KMS-11 (cell line): ENCODE results near the gene SLC27A1.

Source experiments
- H2AFZ ChIP-seq: fragments of 200-600 bp; sonication (generic); 2 replicates; pipeline ENCODE4 v1.6.1; 2016; ENCODE audit warnings: antibody characterized with exemption, mixed run types, low read depth
- H3K27ac ChIP-seq: fragments of 200-600 bp; sonication (generic); 2 replicates; pipeline ENCODE4 v1.6.1; 2016; ENCODE audit warnings: mild to moderate bottlenecking, mixed run types
- H3K27me3 ChIP-seq: fragments of 200-600 bp; sonication (generic); 2 replicates; pipeline ENCODE4 v1.6.1; 2017; ENCODE audit warnings: mild to moderate bottlenecking, low read depth, mixed run types, moderate library complexity; ENCODE audit not compliant: insufficient read depth
- H3K36me3 ChIP-seq: fragments of 200-600 bp; sonication (generic); 2 replicates; pipeline ENCODE4 v1.6.1; 2017; ENCODE audit warnings: mild to moderate bottlenecking, mixed run types; ENCODE audit not compliant: insufficient read depth
- H3K4me1 ChIP-seq: fragments of 200-600 bp; sonication (generic); 2 replicates; pipeline ENCODE4 v1.6.1; 2016; ENCODE audit warnings: mild to moderate bottlenecking, low read depth, mixed run types; ENCODE audit not compliant: poor library complexity, severe bottlenecking
- H3K4me2 ChIP-seq: fragments of 200-600 bp; sonication (generic); 2 replicates; pipeline ENCODE4 v1.7.0; 2016; ENCODE audit warnings: mild to moderate bottlenecking, mixed run types
- H3K4me3 ChIP-seq: fragments of 200-600 bp; sonication (generic); IDR thresholded peaks from 2 replicates; pipeline ENCODE4 v1.6.1; 2017; ENCODE audit warnings: low read depth, low read length, mixed read lengths; ENCODE audit not compliant: insufficient read depth
- H3K79me2 ChIP-seq: fragments of 200-600 bp; sonication (generic); 2 replicates; pipeline ENCODE4 v1.6.1; 2016; ENCODE audit warnings: low read depth, mixed run types; ENCODE audit not compliant: insufficient read depth
- H3K9ac ChIP-seq: fragments of 200-600 bp; sonication (generic); 2 replicates; pipeline ENCODE4 v1.6.1; 2016; ENCODE audit warnings: mild to moderate bottlenecking, mixed run types
- H4K20me1 ChIP-seq: fragments of 200-600 bp; sonication (generic); 2 replicates; pipeline ENCODE4 v1.6.1; 2016; ENCODE audit warnings: mild to moderate bottlenecking, mixed run types; ENCODE audit not compliant: insufficient read depth
- TF ChIP-seq, protein P1 (sequence below): fragments of 200-600 bp; sonication (generic); conservative IDR thresholded peaks from 2 replicates; pipeline ENCODE4 v1.6.1; 2017; ENCODE audit warnings: low read depth, mild to moderate bottlenecking, antibody characterized with exemption, low read length, moderate library complexity, mixed read lengths

SLC27A1 gene

DNA sequence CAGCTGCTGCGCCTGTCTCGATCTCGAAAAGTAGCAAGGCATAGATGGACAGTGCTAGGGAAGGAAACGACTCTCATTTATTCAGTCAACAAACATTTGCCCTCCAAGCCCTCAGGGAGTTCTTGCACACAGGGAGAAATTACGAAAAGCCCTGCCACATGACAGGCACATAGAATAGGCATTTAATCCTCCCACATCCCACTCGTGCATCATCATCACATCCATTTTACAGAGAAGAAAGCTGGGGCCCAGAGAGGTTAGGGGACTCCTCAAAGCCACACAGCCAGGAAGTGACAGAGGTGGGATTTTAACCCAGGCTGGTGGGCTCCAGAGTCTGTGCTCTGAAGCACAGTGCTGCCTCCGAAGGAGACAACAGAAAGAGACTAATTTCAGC, 33.5 kb upstream of the SLC27A1 start:
- TF ChIP-seq, protein P1, sequence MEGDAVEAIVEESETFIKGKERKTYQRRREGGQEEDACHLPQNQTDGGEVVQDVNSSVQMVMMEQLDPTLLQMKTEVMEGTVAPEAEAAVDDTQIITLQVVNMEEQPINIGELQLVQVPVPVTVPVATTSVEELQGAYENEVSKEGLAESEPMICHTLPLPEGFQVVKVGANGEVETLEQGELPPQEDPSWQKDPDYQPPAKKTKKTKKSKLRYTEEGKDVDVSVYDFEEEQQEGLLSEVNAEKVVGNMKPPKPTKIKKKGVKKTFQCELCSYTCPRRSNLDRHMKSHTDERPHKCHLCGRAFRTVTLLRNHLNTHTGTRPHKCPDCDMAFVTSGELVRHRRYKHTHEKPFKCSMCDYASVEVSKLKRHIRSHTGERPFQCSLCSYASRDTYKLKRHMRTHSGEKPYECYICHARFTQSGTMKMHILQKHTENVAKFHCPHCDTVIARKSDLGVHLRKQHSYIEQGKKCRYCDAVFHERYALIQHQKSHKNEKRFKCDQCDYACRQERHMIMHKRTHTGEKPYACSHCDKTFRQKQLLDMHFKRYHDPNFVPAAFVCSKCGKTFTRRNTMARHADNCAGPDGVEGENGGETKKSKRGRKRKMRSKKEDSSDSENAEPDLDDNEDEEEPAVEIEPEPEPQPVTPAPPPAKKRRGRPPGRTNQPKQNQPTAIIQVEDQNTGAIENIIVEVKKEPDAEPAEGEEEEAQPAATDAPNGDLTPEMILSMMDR = no peak
- no peaks in the 10 kb centered on the region for H3K4me1 ChIP-seq

DNA sequence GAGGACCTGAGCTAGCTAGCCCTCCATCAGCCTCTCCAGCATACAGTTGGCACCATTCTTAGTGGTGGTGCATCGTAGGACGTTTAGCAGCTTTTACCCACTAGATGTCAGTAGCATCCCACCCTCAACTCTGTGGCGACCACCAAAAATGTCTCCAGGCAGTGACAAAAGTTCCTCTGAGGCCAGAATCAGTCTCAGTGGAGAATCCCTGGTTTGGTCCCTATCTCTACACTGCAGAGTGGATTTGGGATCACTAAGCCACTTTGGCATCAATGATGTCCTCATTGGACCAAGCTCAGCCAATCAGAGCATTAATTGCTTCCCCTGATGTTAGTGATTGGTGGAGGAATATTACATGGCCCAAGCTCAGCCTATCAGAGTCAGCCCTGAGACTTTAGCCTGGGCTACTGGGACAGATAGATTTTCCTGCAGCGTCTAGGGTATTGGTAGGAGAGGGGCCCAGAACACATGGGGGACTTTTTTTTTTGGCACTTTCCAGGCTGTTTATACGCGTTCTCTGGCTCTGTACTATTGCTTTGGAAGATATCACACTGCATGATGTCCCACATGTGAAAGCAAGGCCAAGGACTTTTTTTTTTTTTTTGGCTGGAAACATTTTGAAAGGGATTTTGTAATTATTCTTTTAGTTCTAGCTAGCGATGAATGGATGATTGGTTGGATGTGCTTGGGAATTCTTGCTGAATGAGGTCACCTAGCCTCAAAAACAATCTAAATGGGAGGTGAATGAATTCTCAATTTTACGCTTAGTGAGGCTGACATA, 28.9 kb upstream of the SLC27A1 start:
- no peaks in the 10 kb centered on the region for H4K20me1 ChIP-seq
- no peak overlapping the region for H3K27ac ChIP-seq
- H3K27me3 ChIP-seq = peaks cover 19% of the 10 kb centered on the region
- no peak overlapping the region for H3K4me2 ChIP-seq
- no peaks in the 10 kb centered on the region for H3K36me3 ChIP-seq
- H2AFZ ChIP-seq = no peak overlapping the region
- H3K4me3 ChIP-seq = no peak overlapping the region
- H3K9ac ChIP-seq = no peak overlapping the region
- no peaks in the 10 kb centered on the region for H3K79me2 ChIP-seq
- H3K4me1 ChIP-seq = no peaks in the 10 kb centered on the region
- TF ChIP-seq, protein P1 = 0 out of 2 replicates have a peak, but pooled peaks have one; percentile 18

More for the DNA sequence above, 33.5 kb upstream of the SLC27A1 start:
- H3K27ac ChIP-seq = no peak overlapping the region
- no peak overlapping the region for H3K4me3 ChIP-seq
- H2AFZ ChIP-seq = no peak overlapping the region
- no peaks in the 10 kb centered on the region for H3K79me2 ChIP-seq
- H3K9ac ChIP-seq = no peak overlapping the region
- H3K4me2 ChIP-seq = no peak overlapping the region
- no peaks in the 10 kb centered on the region for H3K36me3 ChIP-seq
- peaks cover 25% of the 10 kb centered on the region for H3K27me3 ChIP-seq
- no peaks in the 10 kb centered on the region for H4K20me1 ChIP-seq

DNA sequence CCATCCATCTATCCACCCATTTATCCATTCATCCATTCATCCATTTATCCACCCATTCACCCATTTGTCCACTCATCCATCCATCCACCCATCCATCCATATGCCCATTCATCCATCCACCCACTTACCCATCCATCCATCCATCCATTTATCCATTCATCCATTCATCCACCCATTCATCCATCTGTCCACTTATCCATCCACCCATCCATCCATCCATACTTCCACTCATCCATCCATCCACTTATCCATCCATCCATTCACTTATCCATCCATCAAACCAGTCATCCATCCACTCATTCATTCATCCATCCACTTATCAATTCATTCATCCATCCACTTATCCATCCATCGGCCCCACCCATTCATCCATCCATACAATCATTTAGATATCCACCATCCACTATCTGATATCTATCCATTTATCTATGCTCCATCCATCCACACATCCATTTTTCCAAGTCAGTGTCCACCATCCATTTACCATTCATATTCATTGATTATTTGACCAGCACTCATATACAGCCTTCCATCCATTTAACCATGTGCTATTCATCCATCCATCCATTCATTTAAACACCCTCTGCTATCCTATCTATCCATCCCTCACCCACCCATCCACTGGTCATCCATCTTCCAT, 24.7 kb upstream of the SLC27A1 start:
- peaks cover 16% of the 10 kb centered on the region; the same call in 1 of the 2 replicates for H3K27me3 ChIP-seq
- TF ChIP-seq, protein P1 = no peak
- H3K9ac ChIP-seq = no peak overlapping the region
- no peaks in the 10 kb centered on the region for H4K20me1 ChIP-seq
- H3K4me2 ChIP-seq = no peak overlapping the region
- H2AFZ ChIP-seq = no peak overlapping the region
- no peaks in the 10 kb centered on the region for H3K79me2 ChIP-seq
- no peaks in the 10 kb centered on the region for H3K4me1 ChIP-seq
- H3K4me3 ChIP-seq = no peak overlapping the region
- H3K36me3 ChIP-seq = no peaks in the 10 kb centered on the region
- H3K27ac ChIP-seq = no peak overlapping the region

DNA sequence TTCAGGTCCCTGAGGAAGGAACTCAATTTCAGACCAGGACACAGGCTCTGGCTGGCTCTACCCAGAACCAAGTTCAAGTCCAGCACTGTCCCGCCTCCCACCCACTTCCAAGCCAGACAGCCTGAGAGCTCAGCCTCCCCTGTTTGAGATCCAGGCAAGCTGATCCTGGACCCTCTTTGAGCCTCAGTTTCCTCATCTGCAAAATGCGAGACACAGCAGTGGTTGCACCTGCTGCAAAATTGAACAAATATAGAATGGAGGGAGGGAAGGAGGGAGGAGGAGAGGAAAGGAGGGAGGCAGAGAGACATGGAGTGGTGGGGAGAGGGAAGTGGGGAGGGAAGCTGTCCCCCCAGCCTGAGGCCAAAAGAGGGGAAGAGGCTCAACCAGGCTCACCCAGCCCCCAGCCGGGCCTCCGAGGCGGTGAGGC, 22.6 kb upstream of the SLC27A1 start:
- Histone ChIP-seq H3K27ac (no peak overlapping the region), H3K9ac (no peak overlapping the region), H2AFZ (no peak overlapping the region), H3K27me3 (peaks cover 16% of the 10 kb centered on the region; the same call in 1 of the 2 replicates), H3K36me3 (no peaks in the 10 kb centered on the region), H4K20me1 (no peaks in the 10 kb centered on the region), H3K79me2 (no peaks in the 10 kb centered on the region), H3K4me2 (no peak overlapping the region), H3K4me3 (no peak overlapping the region), H3K4me1 (no peaks in the 10 kb centered on the region)
- TF ChIP-seq, protein P1 = no peak
